DOHH2 (cell line): Measurements from ENCODE around the gene SMAP1.

Experiments used
- H3F3A ChIP-seq: fragments of 200-600 bp; sonication (generic), shearing (Covaris generic); 2 replicates; pipeline ENCODE4 v1.6.0; 2016; ENCODE audit warnings: antibody characterized with exemption, mild to moderate bottlenecking; ENCODE audit not compliant: control insufficient read depth, insufficient read depth
- H3K27ac ChIP-seq: fragments of 200-600 bp; sonication (generic); 2 replicates; pipeline ENCODE4 v1.5.1; 2014; ENCODE audit warnings: low read depth, mild to moderate bottlenecking, low read length, moderate library complexity
- H3K27me3 ChIP-seq: fragments of 200-600 bp; sonication (generic); 2 replicates; pipeline ENCODE4 v1.6.1; 2014; ENCODE audit warnings: mild to moderate bottlenecking, low read length, mixed read lengths; ENCODE audit not compliant: control insufficient read depth
- H3K36me3 ChIP-seq: fragments of 200-600 bp; sonication (generic); 2 replicates; pipeline ENCODE4 v1.6.1; 2014; ENCODE audit warnings: mild to moderate bottlenecking, low read length, moderate library complexity, mixed read lengths; ENCODE audit not compliant: control insufficient read depth
- H3K4me1 ChIP-seq: fragments of 200-600 bp; sonication (generic); 2 replicates; pipeline ENCODE4 v1.6.1; 2014; ENCODE audit warnings: mild to moderate bottlenecking, low read length, mixed read lengths; ENCODE audit not compliant: control insufficient read depth
- H3K4me2 ChIP-seq: fragments of 200-600 bp; sonication (generic); 2 replicates; pipeline ENCODE4 v1.6.0; 2014; ENCODE audit warnings: mild to moderate bottlenecking, low read length, moderate library complexity
- H3K4me3 ChIP-seq: fragments of 200-600 bp; sonication (generic); 2 replicates; pipeline ENCODE4 v1.5.1; 2014; ENCODE audit warnings: mild to moderate bottlenecking, low read length, mixed read lengths
- H3K79me2 ChIP-seq: fragments of 200-600 bp; sonication (generic); 2 replicates; pipeline ENCODE4 v1.6.1; 2014; ENCODE audit warnings: mild to moderate bottlenecking, low read length, mixed read lengths; ENCODE audit not compliant: control insufficient read depth
- H3K9me2 ChIP-seq: fragments of 200-600 bp; sonication (generic); replicated peaks from 2 replicates; pipeline ENCODE4 v1.6.1; 2014; ENCODE audit warnings: mild to moderate bottlenecking, low read length, mixed read lengths; ENCODE audit not compliant: control insufficient read depth
- H3K9me3 ChIP-seq: fragments of 200-600 bp; sonication (generic); 2 replicates; pipeline ENCODE4 v1.6.1; 2014; ENCODE audit warnings: antibody characterized with exemption, low read length, mixed read lengths; ENCODE audit not compliant: control insufficient read depth, insufficient read depth
- H4K20me1 ChIP-seq: fragments of 200-600 bp; sonication (generic); 2 replicates; pipeline ENCODE4 v1.6.0; 2014; ENCODE audit warnings: low read depth, mild to moderate bottlenecking, antibody characterized with exemption, low read length, moderate library complexity; ENCODE audit not compliant: control insufficient read depth, insufficient read depth
- CTCF ChIP-seq: fragments of 200-600 bp; sonication (generic); IDR thresholded peaks from one replicate; pipeline ENCODE4 v1.5.1; 2014; ENCODE audit warnings: antibody characterized with exemption, mild to moderate bottlenecking, low read depth, low read length; ENCODE audit not compliant: poor library complexity, severe bottlenecking
- EZH2phosphoT487 ChIP-seq: fragments of 200-600 bp; sonication (generic); IDR thresholded peaks from 2 replicates; pipeline ENCODE4 v1.6.1; 2017; ENCODE audit warnings: borderline replicate concordance, mild to moderate bottlenecking, antibody characterized with exemption, low read length, moderate library complexity, mixed read lengths

Gene SMAP1

GRCh38 chr6:70901324-70901723 lies 233.6 kb downstream of the SMAP1 start:
- H3K4me3 ChIP-seq = no peak overlapping the region
- H3K36me3 ChIP-seq = no peaks in the 10 kb centered on the region
- no peaks in the 10 kb centered on the region for H3K9me3 ChIP-seq
- H3F3A ChIP-seq = no peaks in the 10 kb centered on the region
- H3K4me1 ChIP-seq = no peaks in the 10 kb centered on the region
- no peak overlapping the region for H3K27ac ChIP-seq
- TF ChIP-seq EZH2phosphoT487 = no peak
- TF ChIP-seq CTCF = peak; percentile 31
- no peaks in the 10 kb centered on the region for H3K9me2 ChIP-seq
- H3K4me2 ChIP-seq = no peak overlapping the region
- no peaks in the 10 kb centered on the region for H4K20me1 ChIP-seq
- no peaks in the 10 kb centered on the region for H3K79me2 ChIP-seq
- 0 out of 2 replicates have a peak, but pooled peaks cover 4% of the 10 kb centered on the region for H3K27me3 ChIP-seq

- no peaks in the 10 kb centered on the region for H3K36me3 ChIP-seq
- no peaks in the 10 kb centered on the region for H3F3A ChIP-seq
- H3K27ac ChIP-seq = no peak overlapping the region
- H4K20me1 ChIP-seq = no peaks in the 10 kb centered on the region
- H3K4me3 ChIP-seq = no peak overlapping the region
- no peaks in the 10 kb centered on the region for H3K9me2 ChIP-seq
- H3K4me2 ChIP-seq = no peak overlapping the region
- H3K4me1 ChIP-seq = no peaks in the 10 kb centered on the region
- no peaks in the 10 kb centered on the region for H3K79me2 ChIP-seq
- TF ChIP-seq CTCF (no peak), EZH2phosphoT487 (no peak)
- no peaks in the 10 kb centered on the region for H3K9me3 ChIP-seq
- no peaks in the 10 kb centered on the region for H3K27me3 ChIP-seq
These were observed 236.2 kb downstream of the SMAP1 start for GRCh38 chr6:70903665-70904452.

- Histone ChIP-seq H3K9me2 (no peaks in the 10 kb centered on the region), H3K79me2 (no peaks in the 10 kb centered on the region), H3K27ac (no peak overlapping the region), H3K36me3 (no peaks in the 10 kb centered on the region), H3K9me3 (no peaks in the 10 kb centered on the region), H3K4me3 (no peak overlapping the region), H3K27me3 (no peaks in the 10 kb centered on the region), H3K4me2 (no peak overlapping the region), H3F3A (no peaks in the 10 kb centered on the region), H4K20me1 (no peaks in the 10 kb centered on the region), H3K4me1 (no peaks in the 10 kb centered on the region)
- no peak for TF ChIP-seq EZH2phosphoT487
- TF ChIP-seq CTCF = no peak
These were observed 238.1 kb downstream of the SMAP1 start for GRCh38 chr6:70905742-70906141.
